Measurements from ENCODE around the gene PAK1.

PAK1 gene

GRCh38 chr11:77468527-77468926 lies 5.4 kb downstream of the PAK1 start:
- Histone ChIP-seq H3K27me3 (ENCODE audit: insufficient read depth, poor library complexity, severe bottlenecking) (no peaks in the 10 kb centered on the region), H3K4me3 (replicated peaks; ENCODE audit: insufficient read depth, low read length) (no peak overlapping the region), H3K27ac (replicated peaks) (no peak overlapping the region)
- TF ChIP-seq SPI1 (IDR thresholded peaks at IDR 0.05; ENCODE audit: borderline replicate concordance, low read depth) (no peak), GABPA (IDR thresholded peaks at IDR 0.05; ENCODE audit: low read depth) (no peak), CTCF (IDR thresholded peaks at IDR 0.05; ENCODE audit: insufficient read depth, low read length) (no peak), REST (IDR thresholded peaks at IDR 0.05; ENCODE audit: insufficient replicate concordance, low read depth) (no peak), POLR2AphosphoS5 (IDR thresholded peaks at IDR 0.05; ENCODE audit: low read depth) (no peak)
- DNase-seq (ENCODE audit: low read depth in 1 of 2, low spot score in 1 of 2): no peak

- H3K4me3 ChIP-seq (replicated peaks; ENCODE audit: insufficient read depth, low read length): no peak overlapping the region
- no peaks in the 10 kb centered on the region for H3K27me3 ChIP-seq (ENCODE audit: insufficient read depth, poor library complexity, severe bottlenecking)
- H3K27ac ChIP-seq (replicated peaks): no peak overlapping the region
- TF ChIP-seq GABPA (IDR thresholded peaks at IDR 0.05; ENCODE audit: low read depth) (no peak), CTCF (IDR thresholded peaks at IDR 0.05; ENCODE audit: insufficient read depth, low read length) (no peak), SPI1 (IDR thresholded peaks at IDR 0.05; ENCODE audit: borderline replicate concordance, low read depth) (no peak), POLR2AphosphoS5 (IDR thresholded peaks at IDR 0.05; ENCODE audit: low read depth) (no peak)
- DNase-seq (ENCODE audit: low read depth in 1 of 2, low spot score in 1 of 2): no peak
These were observed 5.9 kb downstream of the PAK1 start for GRCh38 chr11:77467993-77468392.

GRCh38 chr11:77467233-77467632 lies 6.7 kb downstream of the PAK1 start:
- no peak overlapping the region for H3K4me3 ChIP-seq (replicated peaks; ENCODE audit: insufficient read depth, low read length)
- H3K27me3 ChIP-seq (ENCODE audit: insufficient read depth, poor library complexity, severe bottlenecking): no peaks in the 10 kb centered on the region
- DNase-seq (ENCODE audit: low read depth in 1 of 2, low spot score in 1 of 2): no peak
- no peak for TF ChIP-seq GABPA (IDR thresholded peaks at IDR 0.05; ENCODE audit: low read depth)
- TF ChIP-seq SPI1 (IDR thresholded peaks at IDR 0.05; ENCODE audit: borderline replicate concordance, low read depth): no peak
- no peak for TF ChIP-seq POLR2AphosphoS5 (IDR thresholded peaks at IDR 0.05; ENCODE audit: low read depth)
- no peak overlapping the region for H3K27ac ChIP-seq (replicated peaks)

GRCh38 chr11:77457340-77457739 lies 16.6 kb downstream of the PAK1 start:
- Histone ChIP-seq H3K27me3 (ENCODE audit: insufficient read depth, poor library complexity, severe bottlenecking) (no peaks in the 10 kb centered on the region), H3K4me3 (replicated peaks; ENCODE audit: insufficient read depth, low read length) (no peak overlapping the region), H3K27ac (replicated peaks) (no peak overlapping the region)
- TF ChIP-seq CTCF (IDR thresholded peaks at IDR 0.05; ENCODE audit: insufficient read depth, low read length) (no peak), REST (IDR thresholded peaks at IDR 0.05; ENCODE audit: insufficient replicate concordance, low read depth) (no peak), POLR2AphosphoS5 (IDR thresholded peaks at IDR 0.05; ENCODE audit: low read depth) (no peak), SPI1 (IDR thresholded peaks at IDR 0.05; ENCODE audit: borderline replicate concordance, low read depth) (no peak), GABPA (IDR thresholded peaks at IDR 0.05; ENCODE audit: low read depth) (no peak)
- DNase-seq (ENCODE audit: low read depth in 1 of 2, low spot score in 1 of 2): no peak
